SK-N-DZ (cell line): ENCODE data around the gene THAP4. TPM values are rescaled to one million over a fixed set of nuclear protein-coding genes. Genes with fewer than 3 reads are reported as not detected.
A peak's percentile ranks its signal among the peaks of the same experiment; 100 is the strongest.

ENCODE experiments used
- DNase-seq: peaks from one replicate; pipeline ENCODE4 v3.0.0-alpha.2; 2015; ENCODE audit warnings: low spot score
- polyA plus RNA-seq, 2 experiments: library from polyadenylated mRNA; depleted of rRNA; stranded (reverse); fragments of >200 nt; gene quantifications; 2 replicates each; pipeline ENCODE4 v1.2.3, GENCODE V29; 2014

THAP4 gene
- 65.1 and 66.6 TPM in 2 replicates for polyA plus RNA-seq (2014; cell fraction: cytosol; rRNA removed)
- polyA plus RNA-seq (2014; cell fraction: nucleus; rRNA removed), result 28.6 and 35.8 TPM in 2 replicates

DNA sequence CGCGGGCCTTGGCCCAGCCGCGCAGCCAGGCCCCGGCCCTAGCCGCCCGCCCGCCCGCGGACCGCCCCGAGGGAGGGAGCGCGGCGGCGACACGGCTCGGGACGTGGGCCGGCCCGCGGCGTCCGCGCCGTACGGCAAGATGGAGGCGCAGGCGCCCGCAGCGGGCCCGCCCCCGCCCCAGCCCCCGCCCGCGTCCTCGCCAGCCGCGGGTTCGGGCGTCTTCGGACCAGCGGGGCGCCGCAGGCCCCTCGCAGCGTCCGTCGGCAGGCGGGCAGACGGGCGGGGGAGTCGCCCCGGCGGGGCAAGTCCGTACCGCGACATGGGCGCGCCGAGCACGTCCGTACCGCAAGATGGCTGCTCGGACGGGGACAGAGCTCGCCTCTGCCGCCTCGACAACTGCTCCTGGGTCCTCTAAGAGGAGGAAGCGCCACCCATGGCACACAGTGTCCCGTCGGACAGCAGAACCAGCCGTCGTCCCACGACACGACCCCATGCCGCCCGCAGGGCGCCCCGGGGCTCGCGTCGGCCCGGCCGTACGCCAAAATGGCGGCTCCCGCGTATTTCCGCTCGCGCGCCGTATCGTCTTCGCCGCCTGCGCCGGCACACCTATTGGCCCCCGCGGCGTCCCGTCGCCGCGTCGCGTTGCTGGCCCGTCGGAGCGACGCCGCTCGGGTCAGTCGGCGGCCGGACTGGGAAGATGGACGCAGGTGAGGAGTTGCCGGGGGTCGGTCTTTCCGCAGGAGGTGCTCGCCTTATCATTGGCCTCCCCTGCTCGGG is at the start of gene THAP4, which contains the start of gene ATG4B:
THAP4 (minus strand) TSS at position 141 of the 777 bp plus-strand sequence. CDS start 141 bp downstream, outside the sequence.
ATG4B (plus strand) TSS at position 676 of the 777 bp plus-strand sequence; CDS start at position 698, 22 bp downstream.
- DNase-seq, result peak; percentile 86

DNA sequence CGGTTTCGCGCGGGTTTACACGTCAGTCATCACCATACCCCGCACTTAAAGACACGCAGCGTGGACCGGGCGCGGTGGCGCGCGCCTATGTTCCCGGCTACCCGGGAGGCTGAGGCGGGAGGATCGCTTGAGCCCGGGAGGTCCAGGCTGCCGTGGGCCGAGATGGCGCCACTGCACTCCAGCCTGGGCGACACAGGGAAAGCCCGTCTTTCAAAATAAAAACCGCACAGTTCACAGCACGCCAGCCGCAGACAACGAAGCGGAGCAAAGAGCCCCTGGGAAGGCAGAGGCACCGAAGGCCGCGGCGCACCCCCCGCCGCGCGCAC is 49.3 kb upstream of the THAP4 start:
- no peak for DNase-seq

DNA sequence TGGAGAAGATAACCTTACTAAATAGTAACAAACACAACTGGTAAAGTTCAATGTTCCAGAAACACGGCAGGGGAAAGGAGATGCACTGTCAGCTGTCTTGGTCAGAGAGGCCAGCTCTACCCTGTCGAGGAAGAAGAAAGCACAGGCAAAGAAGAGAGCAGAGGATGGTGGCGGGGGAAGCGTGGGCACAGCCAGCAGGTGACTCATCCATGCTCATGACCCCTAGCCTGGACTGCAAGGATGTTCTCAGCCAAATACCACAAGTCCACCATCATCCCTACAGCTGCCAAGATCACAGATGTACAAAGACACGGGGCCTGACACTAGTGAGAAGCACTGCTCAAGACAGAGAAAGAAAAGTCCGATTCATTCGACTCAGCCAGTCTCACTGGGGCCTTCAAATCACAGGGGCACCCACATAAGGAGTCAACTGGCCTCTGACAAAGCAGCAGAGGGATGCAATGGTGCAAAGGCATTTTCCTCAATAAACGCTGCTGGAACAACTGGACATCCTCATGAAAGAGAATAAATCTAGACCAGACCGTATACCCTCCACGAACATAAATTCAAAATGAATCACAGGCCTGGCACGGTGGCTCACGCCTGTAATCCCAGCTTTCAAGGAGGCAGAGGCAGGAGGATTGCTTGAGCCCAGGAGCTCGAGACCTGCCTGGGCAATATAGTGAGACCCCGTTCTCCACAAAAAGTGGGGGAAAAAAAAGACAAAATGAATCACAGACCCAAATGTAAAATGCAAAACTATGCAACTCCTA is 44.1 kb upstream of the THAP4 start:
- DNase-seq, result no peak

DNA sequence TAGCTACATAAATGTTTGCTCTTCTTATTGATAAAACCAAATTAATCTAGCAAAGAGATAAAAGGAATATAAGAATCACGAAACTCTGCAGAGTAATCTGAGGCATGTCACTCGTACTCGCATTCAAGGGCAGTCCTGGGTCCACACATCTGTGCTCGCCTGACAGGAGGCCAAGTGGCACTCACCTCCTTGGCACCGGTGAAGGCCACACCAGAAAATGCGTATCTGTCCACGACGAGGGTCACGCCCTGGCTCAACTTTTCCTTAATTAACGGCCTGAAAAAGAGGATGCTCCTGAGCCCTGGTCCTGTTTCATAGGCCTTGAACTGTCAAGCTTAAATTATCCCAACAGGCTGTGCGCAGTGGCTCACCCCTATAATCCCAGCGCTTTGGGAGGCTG is 43.1 kb upstream of the THAP4 start:
- no peak for DNase-seq

DNA sequence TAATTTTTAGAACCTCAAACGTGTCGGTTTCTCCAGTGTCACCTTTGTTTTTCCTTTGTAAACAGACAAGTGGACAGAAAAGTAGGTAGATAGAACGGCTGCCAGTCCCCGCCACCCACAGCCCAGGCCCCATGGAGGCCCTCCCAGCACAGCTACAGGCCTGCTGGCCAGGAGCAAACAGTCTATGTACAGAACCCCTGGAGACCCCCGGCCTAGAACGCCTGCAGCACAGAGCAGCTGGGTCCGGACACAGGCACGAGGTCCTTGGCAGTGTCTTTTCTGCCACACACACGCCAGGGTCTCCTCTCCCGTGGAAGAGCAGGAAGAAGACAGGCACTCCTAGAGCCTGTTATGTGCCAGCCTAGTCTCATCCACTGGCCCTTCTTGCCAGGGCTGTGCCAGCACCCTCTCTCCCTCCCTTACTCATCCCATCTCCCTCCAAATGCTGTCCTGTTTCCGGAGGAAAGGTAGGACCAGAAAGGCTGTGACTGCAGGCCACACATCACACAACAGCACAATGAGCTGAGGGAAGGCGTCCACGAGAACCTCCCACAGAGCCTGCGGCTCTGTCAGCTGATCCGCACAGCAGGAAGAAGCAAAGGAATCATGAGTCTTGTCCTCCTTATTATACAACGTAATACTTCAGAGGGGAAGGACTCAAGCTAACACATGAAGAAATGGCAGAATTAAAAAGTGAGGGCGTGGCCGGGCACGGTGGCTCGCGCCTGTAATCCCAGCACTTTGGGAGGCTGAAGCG is 42.0 kb upstream of the THAP4 start:
- no peak for DNase-seq

GRCh38 chr2:241678307-241678706 is 41.3 kb upstream of the THAP4 start:
- no peak for DNase-seq

- no peak for DNase-seq
Measured at GRCh38 chr2:241677392-241677791, 40.4 kb upstream of the THAP4 start.

- DNase-seq, result no peak
Measured at GRCh38 chr2:241676665-241677064, 39.7 kb upstream of the THAP4 start.

DNA sequence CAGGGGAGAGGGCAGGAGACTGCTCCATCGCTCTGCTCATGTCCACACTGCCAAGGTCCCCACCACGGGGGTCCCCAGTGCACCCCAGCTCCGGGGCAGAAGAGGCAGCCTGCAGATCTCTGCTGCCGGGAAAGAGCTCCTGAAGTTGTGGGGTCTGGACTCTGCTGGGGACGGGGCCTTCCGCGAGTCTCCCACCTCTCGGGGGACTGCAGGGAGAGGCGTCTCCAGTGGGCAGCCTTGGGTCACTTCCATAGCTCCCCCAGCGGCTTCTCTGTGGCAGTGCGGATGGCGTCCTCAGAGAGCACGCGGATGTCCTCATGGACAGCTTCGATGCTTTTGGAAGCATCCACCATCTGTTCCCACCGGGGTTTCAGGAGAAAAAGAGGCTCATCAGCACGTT is 38.9 kb upstream of the THAP4 start:
- DNase-seq, result no peak

DNA sequence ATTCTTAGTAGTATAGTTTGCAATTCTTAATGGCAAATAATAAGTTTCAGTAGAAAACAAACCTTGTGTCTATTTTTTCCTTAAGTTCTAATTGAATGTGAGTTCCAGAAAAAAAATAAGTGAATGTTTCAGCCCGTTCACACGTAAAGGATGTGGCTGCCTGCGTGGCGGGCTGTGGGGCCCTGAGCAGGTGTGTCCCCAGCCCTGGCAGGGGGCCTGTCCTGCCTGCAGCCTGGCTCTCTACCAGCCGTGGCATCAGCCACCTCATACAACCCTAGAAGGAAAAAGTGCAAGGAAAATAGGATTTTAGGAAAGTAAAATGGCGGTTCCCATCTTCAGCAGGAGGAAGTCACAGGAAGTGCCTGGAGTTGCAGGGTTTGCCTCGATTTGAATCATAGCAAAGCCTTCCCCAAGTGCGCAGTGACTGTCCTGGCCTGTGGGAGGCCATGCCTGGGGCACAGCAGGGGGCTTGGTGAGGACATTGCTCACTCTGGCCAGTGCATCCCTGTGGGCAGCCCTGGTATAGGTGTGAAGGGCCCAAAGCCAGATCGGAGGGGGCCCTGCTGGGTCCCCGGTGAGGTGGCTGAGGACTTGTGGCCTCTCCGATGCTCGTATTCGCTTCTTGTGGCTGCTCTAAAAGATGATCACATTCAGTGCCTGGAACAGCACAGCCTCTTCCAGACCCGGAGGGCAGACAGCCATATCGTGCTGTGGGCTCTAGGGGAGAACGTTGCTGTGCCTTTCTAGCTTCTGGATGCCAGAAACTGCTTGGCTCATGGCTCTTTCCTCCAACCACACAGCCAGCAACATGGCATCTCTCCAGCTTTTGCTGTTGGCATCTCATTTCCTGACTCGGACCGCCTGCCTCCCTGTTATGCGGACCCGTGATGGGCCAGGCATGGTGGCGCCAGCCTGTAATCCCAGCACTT is 37.1 kb upstream of the THAP4 start:
- DNase-seq, result no peak

GRCh38 chr2:241673189-241673663 is 36.3 kb upstream of the THAP4 start:
- no peak for DNase-seq

- DNase-seq, result no peak
Measured at GRCh38 chr2:241672243-241673188, 35.6 kb upstream of the THAP4 start.

DNA sequence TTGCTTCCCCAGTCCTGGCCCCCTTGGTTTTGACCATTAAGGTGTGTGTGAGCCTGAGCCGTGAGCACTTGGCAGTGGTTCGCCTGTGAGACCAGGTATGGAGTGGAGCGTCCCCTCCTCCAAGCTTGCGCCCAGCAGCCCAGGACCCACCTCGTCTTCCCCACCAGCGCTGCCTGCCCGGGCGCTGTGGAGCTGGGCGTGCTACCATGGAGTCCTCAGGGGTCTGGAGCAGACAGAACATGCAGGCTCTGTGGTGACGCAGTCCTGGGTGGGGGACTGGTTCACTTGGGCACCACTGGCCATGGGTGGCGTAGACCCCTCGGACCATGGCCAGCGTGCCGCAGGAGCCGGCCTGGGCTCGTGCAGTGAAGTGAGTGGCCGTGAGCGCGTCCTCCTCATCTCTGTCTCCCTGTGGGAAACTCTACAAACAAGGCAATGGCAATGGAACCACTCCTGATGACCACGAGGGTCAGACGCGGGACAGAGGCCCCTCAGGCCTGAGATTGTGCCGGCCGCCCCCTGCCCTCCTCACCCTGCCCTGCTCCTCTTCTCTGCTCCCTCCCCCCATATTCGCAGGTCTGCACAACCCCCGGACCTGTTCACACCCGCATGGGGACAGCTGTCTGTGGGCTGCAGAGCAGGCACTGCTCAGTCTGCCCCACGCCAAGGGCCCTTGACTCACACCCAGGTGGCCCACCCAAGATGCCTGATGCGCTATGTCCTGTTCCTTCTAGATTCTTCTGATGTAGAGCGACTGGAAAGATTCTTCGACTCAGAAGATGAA is 34.7 kb upstream of the THAP4 start:
- DNase-seq, result no peak

DNA sequence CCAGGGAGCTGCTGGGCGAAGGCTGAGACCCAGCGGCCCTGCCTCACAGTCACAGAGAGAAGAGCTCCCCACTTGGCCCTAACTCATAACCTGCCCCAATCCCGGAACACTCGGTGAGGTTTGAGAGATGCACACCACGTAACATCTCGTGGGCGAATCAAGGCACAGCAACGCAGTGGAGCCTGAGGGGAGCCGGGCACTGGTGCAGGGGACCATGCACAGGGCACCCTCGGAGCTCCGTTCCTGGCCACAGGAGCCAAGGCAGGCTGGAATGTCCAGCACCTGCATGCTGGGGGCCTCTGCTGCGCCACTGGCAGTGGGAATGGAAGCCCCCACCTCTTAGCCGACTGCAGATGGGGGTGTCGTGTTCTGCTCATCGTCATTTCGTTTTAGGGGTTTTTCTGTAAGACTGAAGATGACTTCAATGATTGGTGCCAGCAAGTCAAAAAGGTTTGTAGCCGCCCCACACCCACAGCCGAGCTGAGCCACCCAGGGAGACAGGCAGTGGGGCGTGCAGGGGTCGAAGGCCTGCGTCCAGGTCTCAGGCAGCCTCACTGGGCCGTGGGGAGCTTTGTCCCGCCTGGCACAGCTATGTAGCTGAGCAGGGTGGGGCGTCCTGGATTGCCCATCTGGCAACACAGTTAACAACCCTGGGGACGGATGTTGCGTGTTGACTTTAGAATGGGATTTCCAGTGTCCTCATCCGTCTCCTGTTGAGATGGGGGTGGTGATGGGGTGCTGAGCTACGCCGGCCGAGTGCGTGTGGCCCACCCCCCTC is 33.6 kb upstream of the THAP4 start:
- DNase-seq, result no peak

DNA sequence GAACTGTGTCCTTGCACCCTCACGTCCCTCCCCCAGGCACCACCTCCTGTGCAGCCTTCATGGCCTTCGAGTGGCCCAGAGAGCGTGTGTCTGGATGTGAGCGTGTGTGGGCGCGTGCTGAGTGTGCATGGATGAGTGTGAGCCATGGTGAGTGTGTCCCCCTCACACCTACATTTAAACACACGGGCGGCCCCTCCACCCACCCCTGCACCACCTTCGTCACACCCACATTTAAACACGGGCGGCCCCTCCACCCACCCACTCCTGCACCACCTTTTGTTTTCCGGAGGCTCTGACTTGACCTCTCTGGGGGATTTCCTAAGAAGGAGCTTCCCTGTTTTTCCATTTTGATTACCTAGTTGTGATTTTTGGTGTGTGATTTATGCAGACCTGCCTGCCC is 31.9 kb upstream of the THAP4 start:
- DNase-seq, result no peak

GRCh38 chr2:241668354-241668753 is 31.4 kb upstream of the THAP4 start:
- no peak for DNase-seq

DNA sequence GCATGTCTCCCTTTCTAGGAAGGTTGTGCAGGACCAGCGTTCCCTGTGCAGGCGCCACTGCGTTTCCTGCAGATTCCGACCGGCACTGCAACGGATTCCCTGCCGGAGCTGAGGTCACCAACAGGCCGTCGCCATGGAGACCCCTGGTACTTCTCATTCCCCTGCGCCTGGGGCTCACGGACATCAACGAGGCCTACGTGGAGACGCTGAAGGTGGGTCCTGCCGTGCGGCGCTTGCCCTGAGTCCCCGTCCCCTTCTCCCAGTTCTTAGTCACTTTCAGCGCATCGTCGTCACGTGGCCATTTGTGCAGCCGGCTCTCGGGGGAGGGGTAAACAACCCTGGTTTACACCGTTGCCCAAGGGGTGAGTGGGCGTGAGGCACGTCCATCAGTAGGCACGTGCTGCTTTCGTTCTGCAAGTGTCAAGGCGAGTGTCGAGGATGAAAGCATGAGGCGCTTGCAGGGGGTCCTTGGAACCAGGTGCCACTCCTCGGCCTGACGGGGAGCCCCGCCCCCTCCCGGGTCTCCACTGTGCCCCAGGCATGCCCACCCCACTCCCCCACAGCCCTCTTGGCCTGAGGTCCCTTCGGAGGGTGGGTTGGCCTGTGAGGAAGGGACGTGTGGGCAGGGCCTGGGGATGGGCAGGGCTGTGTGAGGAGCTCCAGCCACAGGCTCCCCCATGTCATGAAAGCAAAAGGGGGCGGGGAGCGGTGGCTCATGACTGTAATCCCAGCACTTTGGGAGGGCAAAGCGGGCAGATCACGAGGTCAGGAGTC is 29.9 kb upstream of the THAP4 start:
- DNase-seq, result peak; percentile 86
